ENCODE data around the gene PORCN.

- TF ChIP-seq RAD21 (CRISPR knock-in tag; IDR thresholded peaks at IDR 0.05): no peak
- TF ChIP-seq ZNF629 (CRISPR knock-in tag; conservative IDR thresholded peaks at IDR 0.05): no peak
- TF ChIP-seq CTCF (CRISPR knock-in tag; IDR thresholded peaks at IDR 0.05): no peak
- no peak for TF ChIP-seq ATF7-NPFF (CRISPR knock-in tag; IDR thresholded peaks at IDR 0.05; ENCODE audit: low read depth)
- no peak for TF ChIP-seq CBX2 (IDR thresholded peaks at IDR 0.05; ENCODE audit: low read depth, low read length)
- TF ChIP-seq CBX2 (CRISPR knock-in tag; IDR thresholded peaks at IDR 0.05; ENCODE audit: low read depth): no peak
- TF ChIP-seq SMARCC2 (IDR thresholded peaks at IDR 0.05): no peak
- TF ChIP-seq ZNF768 (CRISPR knock-in tag; IDR thresholded peaks at IDR 0.05): no peak
- TF ChIP-seq ZNF503 (CRISPR knock-in tag; IDR thresholded peaks at IDR 0.05): no peak
- TF ChIP-seq KLF12 (CRISPR knock-in tag; IDR thresholded peaks at IDR 0.05; ENCODE audit: borderline replicate concordance): no peak
- TF ChIP-seq RFXAP (CRISPR knock-in tag; IDR thresholded peaks at IDR 0.05; ENCODE audit: borderline replicate concordance): no peak
- no peak for TF ChIP-seq EHMT2 (IDR thresholded peaks at IDR 0.05; ENCODE audit: borderline replicate concordance, low read depth, low read length)
- TF ChIP-seq SOX6 (IDR thresholded peaks at IDR 0.05): no peak
- no peak for TF ChIP-seq SOX6 (CRISPR knock-in tag; IDR thresholded peaks at IDR 0.05)
Measured at GRCh38 chrX:48470833-48471118, 38.0 kb upstream of the PORCN start.

Measured in HepG2 (cell line).